Upper lobe of left lung (tissue), 6 donors: ENCODE measurements around the gene SOX10. TPM values are rescaled to one million over a fixed set of nuclear protein-coding genes. Genes with fewer than 3 reads are reported as not detected.

Experiments used
- ATAC-seq, 2 donors: fragments of 200-7000 bp; cut with Tn5 transposase; one replicate each; pipeline ENCODE4 v1.9.1; 2022; ENCODE audit warnings: mild to moderate bottlenecking in 2 of 2, moderate library complexity in 2 of 2; ENCODE audit not compliant: low FRiP score in 2 of 2
- DNase-seq, 2 donors: peaks; one replicate each; pipeline ENCODE4 v3.0.0-alpha.2; 2019 to 2020
- H3K27ac ChIP-seq, 4 donors: fragments of 200-600 bp; sonication (generic); one replicate each; pipeline ENCODE4 v1.5.1; 2016 to 2019
- H3K27me3 ChIP-seq, 4 donors: fragments of 200-600 bp; sonication (generic); one replicate each; pipeline ENCODE4 v1.5.1; 2017 to 2019
- H3K36me3 ChIP-seq, 4 donors: fragments of 200-600 bp; sonication (generic); one replicate each; pipeline ENCODE4 v1.5.1; 2016 to 2019
- H3K4me1 ChIP-seq, 4 donors: fragments of 200-600 bp; sonication (generic); one replicate each; pipeline ENCODE4 v1.5.1; 2018 to 2019
- H3K4me3 ChIP-seq, 4 donors: fragments of 200-600 bp; sonication (generic); one replicate each; pipeline ENCODE4 v1.5.1; 2017 to 2019; ENCODE audit warnings: mild to moderate bottlenecking in 2 of 4, moderate library complexity in 1 of 4
- H3K9me3 ChIP-seq, 4 donors: fragments of 200-600 bp; sonication (generic); one replicate each; pipeline ENCODE4 v1.5.1; 2018 to 2019
- EP300 ChIP-seq, 4 donors: sonication (generic); formaldehyde crosslinking; IDR thresholded peaks; one replicate each; pipeline ENCODE4 v1.5.1; 2017; ENCODE audit warnings: antibody characterized with exemption in 4 of 4, control low read depth in 2 of 4
- POLR2A ChIP-seq, 4 donors: fragments of 450-650 bp; IDR thresholded peaks; one replicate each; pipeline ENCODE4 v1.5.1; 2016 to 2017; ENCODE audit warnings: antibody characterized with exemption in 4 of 4, mild to moderate bottlenecking in 2 of 4
- POLR2AphosphoS5 ChIP-seq, 2 donors: sonication (generic); formaldehyde crosslinking; IDR thresholded peaks; one replicate each; pipeline ENCODE4 v1.5.1; 2017; ENCODE audit warnings: antibody characterized with exemption in 2 of 2
- whole genome bisulfite sequencing, 2 donors: methylation state at CpG; one replicate each; pipeline ENCODE4 v1.1.5; 2017 to 2018; 5-methylcytosine and 5-hydroxymethylcytosine counted together
- total RNA-seq, 6 donors: library from RNA; depleted of rRNA in 4 of 6; stranded (reverse); fragments of >200 nt in 4 of 6; gene quantifications; one replicate each; pipeline versions ENCODE4 v1.1.0 to v1.2.1, GENCODE V29; 2016 to 2021
- TF ChIP-seq, protein P1 (sequence below), 6 experiments: fragments of 450-650 bp in 4 of 6; fragments of 200-600 bp in 2 of 6; sonication (generic) in 2 of 6; IDR thresholded peaks; one replicate each; pipeline ENCODE4 v1.5.1; 2016 to 2019; ENCODE audit warnings: antibody characterized with exemption in 6 of 6
- donor health status: DM: no; HTN: no; CAD: no; lungs with moderate emphysema.
- donor health status: DM: no; HTN: yes; CAD: no; lungs with severe emphysema.

Gene SOX10
- total RNA-seq, 6 donors from 2014 or later, result 0.15 TPM; not detected in 5

DNA sequence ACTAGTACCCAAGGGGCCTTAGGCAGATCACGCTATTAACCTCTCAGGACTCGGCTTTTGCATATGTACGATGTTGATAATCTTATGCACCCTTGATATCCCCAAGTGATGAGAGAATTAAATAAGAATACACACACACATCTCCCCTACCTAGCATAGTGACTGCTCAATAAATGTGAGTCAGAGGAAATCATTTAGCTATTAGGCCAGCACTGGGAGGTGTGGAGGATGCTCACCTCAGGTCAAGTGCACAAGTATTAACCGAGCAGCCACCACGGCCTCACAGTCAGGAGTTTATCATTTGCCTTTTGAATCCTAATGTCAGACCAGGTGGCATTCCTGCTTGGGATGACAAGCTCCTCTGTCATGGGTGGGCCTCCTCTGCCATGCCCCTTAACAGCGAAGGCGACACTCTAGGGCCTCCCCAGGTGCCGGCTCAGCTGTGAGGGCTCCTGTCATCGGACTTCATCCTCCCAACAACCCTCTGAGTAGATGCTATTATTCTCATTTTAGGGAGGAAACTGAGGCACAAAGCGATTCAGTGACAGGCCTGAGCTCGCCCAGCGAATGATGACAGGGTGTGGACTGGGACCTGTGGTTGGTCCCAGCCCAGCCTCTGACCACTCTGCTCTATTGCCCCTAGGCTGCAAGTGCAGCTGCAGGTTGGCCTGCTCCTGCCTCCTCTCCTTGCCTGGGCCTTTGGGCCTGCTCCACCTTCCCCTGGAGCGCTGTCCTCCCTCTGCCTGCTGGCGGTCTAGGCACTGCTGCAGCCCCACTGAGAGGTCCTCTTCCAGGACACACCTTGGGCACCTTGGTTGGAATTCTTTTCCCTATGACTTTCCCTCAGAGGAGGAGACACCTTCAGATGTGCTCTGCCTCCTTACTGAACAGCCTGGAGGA, 5.0 kb upstream of the SOX10 start:
- H3K9me3 ChIP-seq, result no peaks in the 10 kb centered on the region
- ATAC-seq (no peak), DNase-seq (no peak)
- H3K27me3 ChIP-seq, result no peaks in the 10 kb centered on the region
- TF ChIP-seq POLR2A (IDR thresholded peaks at IDR 0.05), result no peak
- TF ChIP-seq POLR2AphosphoS5 (IDR thresholded peaks at IDR 0.05), result no peak
- no peak for TF ChIP-seq EP300 (IDR thresholded peaks at IDR 0.05)
- TF ChIP-seq, protein P1, sequence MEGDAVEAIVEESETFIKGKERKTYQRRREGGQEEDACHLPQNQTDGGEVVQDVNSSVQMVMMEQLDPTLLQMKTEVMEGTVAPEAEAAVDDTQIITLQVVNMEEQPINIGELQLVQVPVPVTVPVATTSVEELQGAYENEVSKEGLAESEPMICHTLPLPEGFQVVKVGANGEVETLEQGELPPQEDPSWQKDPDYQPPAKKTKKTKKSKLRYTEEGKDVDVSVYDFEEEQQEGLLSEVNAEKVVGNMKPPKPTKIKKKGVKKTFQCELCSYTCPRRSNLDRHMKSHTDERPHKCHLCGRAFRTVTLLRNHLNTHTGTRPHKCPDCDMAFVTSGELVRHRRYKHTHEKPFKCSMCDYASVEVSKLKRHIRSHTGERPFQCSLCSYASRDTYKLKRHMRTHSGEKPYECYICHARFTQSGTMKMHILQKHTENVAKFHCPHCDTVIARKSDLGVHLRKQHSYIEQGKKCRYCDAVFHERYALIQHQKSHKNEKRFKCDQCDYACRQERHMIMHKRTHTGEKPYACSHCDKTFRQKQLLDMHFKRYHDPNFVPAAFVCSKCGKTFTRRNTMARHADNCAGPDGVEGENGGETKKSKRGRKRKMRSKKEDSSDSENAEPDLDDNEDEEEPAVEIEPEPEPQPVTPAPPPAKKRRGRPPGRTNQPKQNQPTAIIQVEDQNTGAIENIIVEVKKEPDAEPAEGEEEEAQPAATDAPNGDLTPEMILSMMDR (IDR thresholded peaks at IDR 0.05), result no peak
- H3K4me1 ChIP-seq, result peaks cover 0 to 6% (median 1%) of the 10 kb centered on the region in 4 donors
- no peak overlapping the region for H3K27ac ChIP-seq
- H3K36me3 ChIP-seq, result peaks cover 0 to 4% (median 2%) of the 10 kb centered on the region in 4 donors
- no peak overlapping the region for H3K4me3 ChIP-seq
- WGBS, 2 donors, result 94 to 96% methylated on average over 11 to 14 of the region's 14 CpGs

DNA sequence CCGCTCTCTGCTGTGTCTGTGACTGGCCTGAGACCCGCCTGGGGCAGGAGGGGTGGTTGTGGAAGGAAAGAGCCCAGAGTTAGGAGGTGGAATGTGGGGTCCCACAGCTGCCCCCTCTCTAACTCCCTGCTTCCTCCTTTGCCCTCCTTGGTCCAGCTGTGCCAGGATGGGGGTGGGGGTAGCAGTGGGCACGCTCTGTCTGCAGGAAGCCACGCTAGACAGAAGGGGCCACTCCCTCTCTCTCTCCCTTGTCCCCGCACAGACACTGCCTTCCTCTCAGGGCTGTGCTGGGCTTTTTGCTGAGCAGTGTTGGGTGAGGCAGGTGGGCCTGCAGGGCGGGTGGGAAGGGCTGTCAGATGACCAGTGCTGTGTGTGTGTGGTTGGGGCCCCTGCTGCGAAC, 2.0 kb upstream of the SOX10 start:
- no peak for ATAC-seq
- Histone ChIP-seq H3K4me3 (no peak overlapping the region), H3K27me3 (no peaks in the 10 kb centered on the region)

GRCh38 chr22:37985751-37986281, 1.5 kb upstream of the SOX10 start:
- TF ChIP-seq POLR2A (IDR thresholded peaks at IDR 0.05) (no peak), POLR2AphosphoS5 (IDR thresholded peaks at IDR 0.05) (no peak), EP300 (IDR thresholded peaks at IDR 0.05) (no peak)
- TF ChIP-seq, protein P1 (IDR thresholded peaks at IDR 0.05), result no peak
- 85 to 89% methylated on average over 27 of the region's 27 CpGs for WGBS, 2 donors
- Histone ChIP-seq H3K27ac (no peak overlapping the region), H3K4me1 (peaks cover 0 to 6% (median 0%) of the 10 kb centered on the region in 4 donors), H3K27me3 (no peaks in the 10 kb centered on the region), H3K36me3 (peaks cover 0 to 4% (median 2%) of the 10 kb centered on the region in 4 donors), H3K9me3 (no peaks in the 10 kb centered on the region), H3K4me3 (no peak overlapping the region)
- DNase-seq (peak in 1 of 2 donors; percentile 77), ATAC-seq (no peak)

More for the DNA sequence above, 2.0 kb upstream of the SOX10 start:
- TF ChIP-seq, protein P1 (IDR thresholded peaks at IDR 0.05), result no peak
- TF ChIP-seq POLR2AphosphoS5 (IDR thresholded peaks at IDR 0.05), result no peak
- Histone ChIP-seq H3K36me3 (peaks cover 0 to 4% (median 2%) of the 10 kb centered on the region in 4 donors), H3K9me3 (no peaks in the 10 kb centered on the region), H3K4me1 (peaks cover 0 to 6% (median 0%) of the 10 kb centered on the region in 4 donors), H3K27ac (no peak overlapping the region)
- WGBS, 2 donors, result 60 to 69% methylated on average over 5 of the region's 7 CpGs
- no peak for DNase-seq

- no peak for ATAC-seq
- no peaks in the 10 kb centered on the region for H3K27me3 ChIP-seq
- 89 to 91% methylated on average over 9 of the region's 9 CpGs for WGBS, 2 donors
- DNase-seq, result no peak
- no peak overlapping the region for H3K27ac ChIP-seq
- peaks cover 0 to 4% (median 2%) of the 10 kb centered on the region in 4 donors for H3K36me3 ChIP-seq
- H3K4me1 ChIP-seq, result peaks cover 0 to 2% (median 0%) of the 10 kb centered on the region in 4 donors
- no peaks in the 10 kb centered on the region for H3K9me3 ChIP-seq
- H3K4me3 ChIP-seq, result no peak overlapping the region
- TF ChIP-seq, protein P1 (IDR thresholded peaks at IDR 0.05), result no peak
- no peak for TF ChIP-seq EP300 (IDR thresholded peaks at IDR 0.05)
- no peak for TF ChIP-seq POLR2AphosphoS5 (IDR thresholded peaks at IDR 0.05)
- no peak for TF ChIP-seq POLR2A (IDR thresholded peaks at IDR 0.05)
Observed at GRCh38 chr22:37985050-37985585, 763 bp upstream of the SOX10 start.
